ENCODE results near the gene ZNF429. TPM values are rescaled to one million over a fixed set of nuclear protein-coding genes. Genes with fewer than 3 reads are reported as not detected.
A peak's percentile ranks its signal among the peaks of the same experiment; 100 is the strongest.

Gene ZNF429
- total RNA-seq, 2 experiments from 2014 or later, result 8.0 to 9.2 TPM

DNA sequence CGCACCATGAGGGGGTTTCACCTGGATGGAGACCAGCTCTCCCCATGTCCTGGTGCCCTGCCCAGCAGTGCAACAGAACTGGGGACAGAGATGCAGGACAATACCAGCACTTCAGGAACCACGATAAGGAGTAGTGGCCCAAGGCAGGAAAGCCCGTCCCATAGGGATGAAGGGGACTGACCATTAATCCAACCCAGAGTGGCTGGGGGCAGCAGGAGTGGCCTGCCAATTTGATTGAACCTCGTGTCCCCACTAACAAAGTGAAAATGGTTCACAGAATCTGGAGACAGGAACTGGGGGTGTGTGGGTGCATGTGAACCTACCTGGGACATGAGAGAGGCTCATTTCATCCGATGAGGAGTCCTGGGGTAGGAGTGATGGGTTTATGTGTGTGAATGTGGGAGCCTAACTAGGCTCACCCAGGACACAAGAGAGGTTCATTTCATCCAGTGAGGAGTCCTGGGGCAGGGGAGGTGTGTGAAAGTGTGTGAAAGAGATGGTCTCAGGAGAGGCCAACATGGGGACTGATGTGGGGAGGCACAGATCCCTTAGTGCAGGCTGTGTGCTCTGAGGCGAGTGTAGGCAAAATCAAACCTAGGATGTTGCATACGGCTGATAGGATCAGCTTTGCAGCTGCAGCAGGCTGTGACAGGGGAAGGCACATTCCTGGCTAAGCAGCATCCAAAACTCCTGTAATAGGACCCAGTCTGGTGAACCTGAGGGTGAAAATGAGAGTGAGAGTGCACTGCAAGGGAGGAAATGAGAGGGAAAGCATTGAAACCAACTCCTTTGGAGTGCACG, 98.2 kb downstream of the ZNF429 start:
- H3K9me3 Mint-ChIP-seq, result no peaks in the 10 kb centered on the region
- ChIA-PET POLR2A (interaction anchor here (0.9 to 3.0 kb wide), 8 partner anchors 13 to 679 kb away, joined by 3 to 43 read pairs (median 14); partner anchors contain the start of genes ZNF429 and ZNF43), CTCF (no interaction called here)
- H3K36me3 Mint-ChIP-seq (ENCODE audit: low read depth), result peaks cover 6% of the 10 kb centered on the region
- peak overlapping the region; percentile 91 for H3K27ac Mint-ChIP-seq
- intact Hi-C loops (cut with DNase I, micrococcal nuclease), result loop anchor here in 1 of 2 experiments (2.0 kb wide), 1 partner anchor 35 kb away; no protein-coding TSS in a partner anchor
- Histone ChIP-seq H3K27ac (ENCODE audit: low read depth in 1 of 2, low read length in 2 of 2) (no peak overlapping the region), H3K27me3 (ENCODE audit: control insufficient read depth in 1 of 2, insufficient read depth in 2 of 2, low read length in 2 of 2) (no peaks in the 10 kb centered on the region), H3K4me1 (ENCODE audit: insufficient read depth, low read length) (peaks cover 8% of the 10 kb centered on the region), H3K9me3 (ENCODE audit: control insufficient read depth in 1 of 2, insufficient read depth in 1 of 2, low read length in 2 of 2) (peaks cover 0 to 2% of the 10 kb centered on the region in 2 experiments), H3K4me3 (ENCODE audit: low read length) (peak overlapping the region; percentile 56), H3K36me3 (ENCODE audit: insufficient read depth, low read length) (no peaks in the 10 kb centered on the region)
- H3K4me3 Mint-ChIP-seq, result peak overlapping the region; percentile 94
- TF ChIP-seq, protein P1, sequence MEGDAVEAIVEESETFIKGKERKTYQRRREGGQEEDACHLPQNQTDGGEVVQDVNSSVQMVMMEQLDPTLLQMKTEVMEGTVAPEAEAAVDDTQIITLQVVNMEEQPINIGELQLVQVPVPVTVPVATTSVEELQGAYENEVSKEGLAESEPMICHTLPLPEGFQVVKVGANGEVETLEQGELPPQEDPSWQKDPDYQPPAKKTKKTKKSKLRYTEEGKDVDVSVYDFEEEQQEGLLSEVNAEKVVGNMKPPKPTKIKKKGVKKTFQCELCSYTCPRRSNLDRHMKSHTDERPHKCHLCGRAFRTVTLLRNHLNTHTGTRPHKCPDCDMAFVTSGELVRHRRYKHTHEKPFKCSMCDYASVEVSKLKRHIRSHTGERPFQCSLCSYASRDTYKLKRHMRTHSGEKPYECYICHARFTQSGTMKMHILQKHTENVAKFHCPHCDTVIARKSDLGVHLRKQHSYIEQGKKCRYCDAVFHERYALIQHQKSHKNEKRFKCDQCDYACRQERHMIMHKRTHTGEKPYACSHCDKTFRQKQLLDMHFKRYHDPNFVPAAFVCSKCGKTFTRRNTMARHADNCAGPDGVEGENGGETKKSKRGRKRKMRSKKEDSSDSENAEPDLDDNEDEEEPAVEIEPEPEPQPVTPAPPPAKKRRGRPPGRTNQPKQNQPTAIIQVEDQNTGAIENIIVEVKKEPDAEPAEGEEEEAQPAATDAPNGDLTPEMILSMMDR (IDR thresholded peaks at IDR 0.05), result no peak
- DNase-seq (no peak), ATAC-seq (ENCODE audit: poor library complexity) (no peak)
- H3K4me1 Mint-ChIP-seq (ENCODE audit: low read depth), result peaks cover 21% of the 10 kb centered on the region
- H3K27me3 Mint-ChIP-seq, result no peaks in the 10 kb centered on the region

- H3K4me3 ChIP-seq (ENCODE audit: low read length), result peak overlapping the region; percentile 56
- Mint-ChIP-seq H3K36me3 (ENCODE audit: low read depth) (peaks cover 6% of the 10 kb centered on the region), H3K4me1 (ENCODE audit: low read depth) (peaks cover 21% of the 10 kb centered on the region), H3K4me3 (peak overlapping the region; percentile 94), H3K9me3 (no peaks in the 10 kb centered on the region), H3K27me3 (no peaks in the 10 kb centered on the region), H3K27ac (peak overlapping the region; percentile 91)
- POLR2A ChIA-PET, result interaction anchor here (0.9 to 3.0 kb wide), 11 partner anchors 14 to 1941 kb away, joined by 3 to 43 read pairs (median 5); partner anchors contain the start of genes ATP13A1, ZNF429, ZNF43 and ZNF430
- H3K4me1 ChIP-seq (ENCODE audit: insufficient read depth, low read length), result peaks cover 8% of the 10 kb centered on the region
- H3K9me3 ChIP-seq (ENCODE audit: control insufficient read depth in 1 of 2, insufficient read depth in 1 of 2, low read length in 2 of 2), result peaks cover 0 to 6% of the 10 kb centered on the region in 2 experiments
- TF ChIP-seq, protein P1 (IDR thresholded peaks at IDR 0.05), result no peak
- peak in 3 of 14 experiments; percentile 34 to 59 (median 54) for DNase-seq
- no peaks in the 10 kb centered on the region for H3K36me3 ChIP-seq (ENCODE audit: insufficient read depth, low read length)
- intact Hi-C loops (cut with DNase I, micrococcal nuclease), result loop anchor here in 1 of 2 experiments (2.0 kb wide), 1 partner anchor 36 kb away; no protein-coding TSS in a partner anchor
- CTCF ChIA-PET, result no interaction called here
- no peaks in the 10 kb centered on the region for H3K27me3 ChIP-seq (ENCODE audit: control insufficient read depth in 1 of 2, insufficient read depth in 2 of 2, low read length in 2 of 2)
- peak; percentile 84 for ATAC-seq (ENCODE audit: poor library complexity)
- peak overlapping the region; percentile 12 to 54 for H3K27ac ChIP-seq (ENCODE audit: low read depth in 1 of 2, low read length in 2 of 2)
Measured at GRCh38 chr19:21604351-21604926, 99.0 kb downstream of the ZNF429 start.

Other genes starting within 250 kb of the ZNF429 start
- 10 to 100 TPM; 15.5 to 16.4 TPM for gene ZNF708, start 176.2 kb upstream of the ZNF429 start, total RNA-seq
- gene ZNF738, start 146.6 kb upstream of the ZNF429 start, total RNA-seq, result 1 to 10 TPM; 4.7 to 5.0 TPM
- gene ZNF493, start 108.5 kb upstream of the ZNF429 start, total RNA-seq, result 10 to 100 TPM; 39.5 to 41.2 TPM

All from CD4-positive, alpha-beta T cell (primary cell).